Mesenteric fat pad (tissue), 1 donor: ENCODE results near the gene AURKAIP1. TPM values are rescaled to one million over a fixed set of nuclear protein-coding genes. Genes with fewer than 3 reads are reported as not detected.
"Not testable (repeated sequence)": the region's sequence is repeated elsewhere in the genome, so short reads cannot be mapped to it uniquely, and the experiment has no call there.

Source experiments
- DNase-seq: peaks from one replicate; pipeline ENCODE4 v3.0.0-alpha.2; 2020; ENCODE audit warnings: low spot score
- long read RNA-seq: library from polyadenylated mRNA; unstranded; transcript quantifications from one replicate; pipeline ENCODE4 v2.0.0, GENCODE V29; 2020
- total RNA-seq: library from RNA; stranded (reverse); fragmentation: NEBNext Ultra II Directional; extraction: Animal tissue kit (Norgen Biotek cat#: 25700); gene quantifications from one replicate; pipeline ENCODE4 v1.2.1, GENCODE V29; 2021
- donor health status: DM: yes; HTN: yes; CAD: no.

Gene AURKAIP1
- 120 TPM for total RNA-seq
- long read RNA-seq, transcript AURKAIP1-202 (4 exons, 1,047 nt) = major isoform, 33 of 46 reads
- long read RNA-seq, partial matches to known transcripts = 6 of 46 reads
- long read RNA-seq, other reads (novel, unspliced or antisense) = 2 of 46 reads

DNA sequence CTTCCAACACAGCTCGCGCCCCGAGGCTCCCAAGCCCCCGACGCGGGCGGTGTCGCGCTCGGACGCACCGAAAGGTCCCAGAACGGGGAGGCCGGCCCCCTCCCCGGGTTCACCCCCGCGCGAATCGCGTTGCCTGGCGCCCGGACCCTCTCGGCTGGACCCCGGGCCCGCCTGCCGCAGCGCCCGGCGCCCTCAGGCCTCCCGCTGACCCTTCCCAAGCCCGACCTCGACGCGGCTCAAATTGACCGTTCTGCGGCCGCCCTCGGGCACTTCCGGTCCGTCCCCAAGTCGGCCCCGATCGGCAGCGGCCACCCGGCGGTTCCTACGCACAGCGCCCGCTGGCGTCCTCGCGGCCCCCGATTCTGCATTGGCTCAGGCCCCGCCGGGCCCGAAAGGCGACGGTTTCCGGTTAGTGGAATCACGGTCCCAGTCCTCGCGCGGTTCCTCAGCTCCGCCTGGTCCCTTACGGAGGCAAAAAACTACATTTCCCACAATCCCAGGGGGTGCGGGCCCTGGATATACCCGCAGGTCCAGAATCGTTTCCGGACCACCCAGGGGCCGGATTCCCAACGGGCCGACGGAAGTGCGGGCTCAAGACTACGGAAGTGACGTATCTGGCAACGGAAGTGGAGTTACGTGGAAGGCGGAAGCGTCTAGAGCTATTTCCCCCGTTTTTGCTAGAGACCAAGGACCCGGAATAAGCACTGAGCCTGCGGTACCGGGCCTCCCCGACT is at the start of gene AURKAIP1:
Gene AURKAIP1, minus strand, starts transcription at position 279 of the 734 bp plus-strand sequence. CDS start 451 bp downstream, outside the sequence.
- DNase-seq = peak; percentile 98

GRCh38 chr1:1424707-1425106 is 49.7 kb upstream of the AURKAIP1 start:
- DNase-seq = no peak

- no peak for DNase-seq
Measured at GRCh38 chr1:1423245-1423597, 48.2 kb upstream of the AURKAIP1 start.

DNA sequence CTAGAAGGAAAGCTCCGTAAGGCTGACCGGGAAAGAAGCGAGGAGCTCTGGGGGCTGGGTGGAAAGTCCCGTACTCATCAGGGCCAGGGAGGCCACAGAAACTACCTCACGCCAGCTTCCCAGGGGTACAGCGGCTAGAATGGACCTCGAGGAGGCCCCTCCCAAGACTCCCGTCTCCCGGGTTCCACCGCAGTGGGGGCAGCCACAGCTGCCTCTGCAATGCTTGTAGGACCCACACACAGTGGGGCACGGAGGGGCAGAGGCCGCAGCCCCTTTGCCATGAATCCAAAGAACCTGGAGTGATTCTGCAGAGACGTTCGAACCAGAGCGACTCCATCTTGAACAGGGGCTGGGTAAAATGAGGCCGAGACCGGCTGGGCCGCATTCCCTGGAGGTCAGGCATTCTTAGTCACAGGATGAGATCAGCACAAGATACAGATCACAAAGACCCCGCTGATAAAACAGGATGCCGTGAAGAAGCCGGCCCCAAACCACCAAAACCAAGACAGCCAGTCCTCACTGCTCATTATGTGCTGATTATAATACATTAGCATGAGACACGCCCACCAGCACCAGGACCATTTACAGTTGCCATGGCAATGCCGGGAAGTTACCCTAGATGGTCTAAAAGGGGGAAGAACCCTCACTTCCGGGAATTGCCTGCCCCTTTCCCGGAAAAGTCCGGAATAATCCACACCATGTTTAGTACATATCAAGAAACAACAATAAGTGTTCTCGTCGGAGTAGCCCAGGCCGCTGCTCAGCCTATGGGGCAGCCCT is 47.6 kb upstream of the AURKAIP1 start:
- DNase-seq = no peak

- no peak for DNase-seq
Measured at GRCh38 chr1:1421907-1422464, 47.0 kb upstream of the AURKAIP1 start.

DNA sequence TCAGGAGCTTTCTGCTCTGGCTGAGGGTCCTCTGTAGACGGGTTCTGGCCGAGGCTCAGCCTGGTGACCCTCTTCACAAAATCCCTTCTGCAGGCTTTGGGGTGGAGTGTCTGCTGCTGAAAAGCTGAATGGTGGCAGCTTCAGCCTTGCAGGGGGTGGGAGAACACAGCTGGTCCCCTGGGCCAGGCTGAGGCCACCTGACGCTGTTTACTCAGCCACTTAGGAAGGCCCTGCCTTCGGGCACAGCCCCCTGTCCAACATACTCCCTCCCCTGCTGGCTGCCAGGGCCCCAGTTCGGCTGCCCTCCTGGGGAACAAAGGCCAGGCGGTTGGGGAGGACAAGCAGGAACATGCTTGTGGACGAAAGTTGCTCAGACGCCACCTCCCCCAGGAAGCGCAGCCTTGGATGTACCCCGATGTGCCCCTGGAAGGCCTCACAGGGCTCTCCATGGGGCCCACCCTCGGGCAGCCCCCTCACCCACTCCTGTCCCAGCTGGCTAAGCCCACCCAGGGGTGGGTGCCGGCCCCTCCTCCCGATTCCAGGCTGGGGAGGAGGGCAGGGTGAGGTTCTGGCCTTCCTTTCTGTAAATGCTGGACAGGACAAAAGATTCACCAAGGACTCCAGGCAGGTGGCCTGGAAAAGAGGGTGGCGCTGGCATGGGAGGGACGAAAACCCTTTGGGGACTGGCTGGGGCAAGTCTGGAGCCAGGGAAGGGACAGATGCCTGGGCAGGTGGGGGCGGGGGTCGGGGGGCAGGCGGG is 46.3 kb upstream of the AURKAIP1 start, which contains the start of gene ANKRD65:
Gene ANKRD65, minus strand, starts transcription at position 130 of the 760 bp plus-strand sequence. CDS start 271 bp downstream, outside the sequence.
- DNase-seq = no peak

GRCh38 chr1:1420654-1421141 is 45.7 kb upstream of the AURKAIP1 start:
- DNase-seq = no peak

DNA sequence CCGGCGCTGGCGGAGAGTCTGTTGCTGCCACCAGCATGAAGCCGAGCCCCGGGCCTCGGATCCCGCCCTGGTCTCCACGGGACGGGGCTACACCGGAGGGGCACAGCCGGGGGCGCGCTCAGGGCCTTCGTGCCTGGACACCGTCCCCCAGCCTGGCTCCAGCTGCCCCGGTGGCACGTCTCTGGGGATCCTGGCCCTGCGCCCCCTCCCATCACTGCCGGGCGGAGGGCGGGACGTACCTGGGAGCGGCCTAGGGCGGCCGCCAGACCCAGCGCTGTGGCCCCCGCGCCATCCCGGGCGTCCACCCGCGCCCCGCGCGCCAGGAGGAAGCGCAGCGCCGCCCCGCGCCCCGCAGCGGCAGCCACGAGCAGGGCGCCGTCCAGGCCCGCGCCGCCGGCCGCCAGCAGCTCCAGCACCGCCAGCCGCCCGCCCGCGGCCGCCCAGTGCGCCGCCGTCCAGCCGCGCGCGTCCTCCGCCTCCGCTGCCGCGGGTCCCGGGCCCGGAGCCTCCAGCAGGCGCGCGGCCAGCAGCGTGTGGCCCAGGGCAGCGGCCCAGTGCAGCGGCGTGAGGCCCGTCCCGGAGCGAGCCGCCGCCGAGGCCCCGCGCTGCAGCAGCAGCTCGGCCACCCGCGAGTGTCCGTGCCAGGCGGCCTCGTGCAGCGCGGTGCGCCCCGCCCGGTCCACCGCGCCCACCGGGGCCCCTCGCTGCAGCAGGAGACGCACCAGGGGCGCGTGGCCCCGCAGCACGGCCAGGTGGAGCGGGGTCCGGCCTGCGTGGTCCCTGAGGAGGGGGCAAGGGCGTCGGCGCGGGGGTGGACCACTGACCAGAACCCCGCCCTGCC is 45.0 kb upstream of the AURKAIP1 start:
- no peak for DNase-seq

DNA sequence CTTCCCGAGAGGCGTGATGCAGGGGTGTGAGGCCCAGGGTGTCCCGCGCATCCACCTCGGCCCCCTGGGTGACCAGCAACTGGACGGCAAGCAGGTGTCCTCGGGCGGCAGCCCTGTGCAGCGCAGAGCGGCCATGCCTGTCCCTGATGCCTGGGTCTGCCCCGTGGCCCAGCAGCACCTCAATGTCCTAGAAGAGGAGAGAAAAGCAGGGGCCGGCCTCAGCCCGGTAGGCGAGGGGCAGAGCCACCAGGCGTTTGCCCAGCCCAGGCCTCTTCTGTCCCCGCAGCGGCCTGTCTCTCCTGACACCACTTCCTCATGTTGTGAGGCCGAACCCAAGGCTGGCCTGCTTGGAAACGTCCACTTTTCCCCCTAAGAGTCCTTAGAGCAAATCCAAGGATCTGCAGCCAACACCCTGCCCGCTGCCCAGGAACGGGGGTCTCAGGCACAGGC is 44.4 kb upstream of the AURKAIP1 start:
- DNase-seq = no peak

DNA sequence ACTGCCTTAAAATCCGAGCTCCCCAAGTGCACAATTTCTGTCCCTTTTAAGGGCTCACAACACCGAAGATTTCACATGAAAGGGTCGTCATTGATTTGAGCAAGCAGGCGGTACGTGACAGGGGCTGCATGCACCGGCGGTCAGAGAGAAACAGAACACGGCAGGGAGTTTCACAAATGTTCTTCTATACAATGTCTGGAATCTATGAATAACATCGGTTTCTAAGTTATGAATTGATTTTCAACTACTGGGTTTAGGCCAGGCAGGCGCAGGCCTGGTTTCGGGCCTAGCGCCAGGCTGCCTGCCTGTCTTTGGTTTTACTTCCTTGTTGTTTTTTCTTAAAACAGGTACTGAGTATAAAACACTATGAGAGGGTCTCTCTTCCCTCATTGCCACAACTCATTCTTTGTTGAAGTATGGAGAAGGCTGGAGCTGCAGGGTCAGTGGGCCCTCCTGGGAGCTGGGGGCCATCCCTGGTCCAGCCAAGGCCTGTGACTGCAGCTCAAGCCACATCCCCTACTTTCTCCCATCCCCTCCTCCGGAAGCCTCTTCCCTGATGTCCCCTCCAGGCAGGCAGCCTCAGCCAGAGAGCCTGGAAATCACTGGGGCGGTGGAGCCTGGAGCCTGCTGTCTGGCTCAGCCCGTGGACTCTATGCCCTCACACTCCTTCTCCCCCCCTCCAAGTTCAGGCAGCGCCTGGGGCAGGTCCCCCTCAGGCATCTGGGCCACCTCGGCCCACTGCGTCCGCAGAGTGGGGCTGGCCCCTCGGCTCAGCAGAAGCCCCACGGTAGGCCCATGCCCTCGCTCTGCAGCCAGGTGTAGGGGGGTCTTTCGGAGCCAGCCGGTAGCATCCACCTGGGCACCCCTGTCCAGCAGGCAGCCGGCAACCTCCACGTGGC is 43.7 kb upstream of the AURKAIP1 start:
- no peak for DNase-seq

- DNase-seq = not testable (repeated sequence)
Measured at GRCh38 chr1:1417825-1418463, 42.9 kb upstream of the AURKAIP1 start.

DNA sequence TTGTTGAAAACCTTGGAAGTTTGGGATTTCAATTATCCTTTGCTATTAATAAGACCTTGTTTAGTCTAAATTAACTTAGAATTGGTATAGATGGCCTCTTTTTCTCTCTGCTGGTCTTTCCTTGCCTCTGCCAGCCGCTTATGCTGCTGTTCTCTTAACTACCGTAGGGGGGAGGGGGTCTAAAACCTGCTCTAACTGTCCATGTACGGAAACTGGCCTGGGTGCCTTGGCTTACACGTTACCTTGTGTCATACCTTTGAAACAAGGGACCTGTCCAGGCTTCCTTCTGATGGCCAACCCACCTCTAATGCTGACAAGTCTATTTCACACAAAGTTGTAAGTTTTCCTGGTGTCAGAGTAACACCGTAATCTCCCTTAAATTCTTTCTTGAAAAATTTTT is 42.4 kb upstream of the AURKAIP1 start:
- not testable (repeated sequence) for DNase-seq

DNA sequence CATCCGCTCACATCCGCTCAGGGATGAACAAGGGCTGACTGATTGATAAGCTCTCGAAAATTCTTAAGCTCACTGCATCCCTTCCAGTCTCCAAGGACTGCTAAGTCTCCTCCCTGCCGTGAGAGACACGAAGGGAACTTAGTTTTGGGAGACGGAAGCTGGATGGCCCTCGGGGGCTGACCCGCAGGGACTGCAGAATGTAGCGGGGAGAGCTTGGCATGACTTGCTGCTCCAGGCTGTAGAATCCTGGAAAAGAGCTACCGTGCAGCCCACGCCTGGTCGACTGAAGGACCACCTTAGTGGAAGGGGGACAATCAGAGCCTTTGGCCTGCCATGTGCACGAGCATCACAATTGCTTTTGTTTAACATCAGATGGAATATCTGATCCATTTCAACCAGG is 40.7 kb upstream of the AURKAIP1 start:
- DNase-seq = no peak

- not testable (repeated sequence) for DNase-seq
Measured at GRCh38 chr1:1412311-1412902, 37.4 kb upstream of the AURKAIP1 start.

DNA sequence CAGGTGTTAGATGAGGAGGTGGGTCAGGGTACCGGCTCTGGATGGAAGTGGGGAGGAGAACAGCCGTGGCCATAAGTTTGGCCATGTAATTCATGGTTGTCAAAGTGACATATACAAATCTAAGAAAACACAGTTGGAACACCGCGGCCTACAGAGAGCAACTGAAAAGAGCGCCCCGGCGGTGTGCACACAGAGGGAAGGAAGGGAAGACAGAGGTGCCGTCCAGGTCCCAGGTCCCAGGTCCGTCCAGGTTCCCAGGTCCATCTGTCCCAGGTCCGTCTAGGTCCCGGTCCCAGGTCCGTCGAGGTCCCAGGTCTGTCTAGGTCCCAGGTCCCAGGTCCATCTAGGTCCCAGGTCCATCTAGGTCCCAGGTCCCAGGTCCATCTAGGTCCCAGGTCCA is 36.6 kb upstream of the AURKAIP1 start:
- DNase-seq = no peak

- not testable (repeated sequence) for DNase-seq
Measured at GRCh38 chr1:1410238-1410637, 35.2 kb upstream of the AURKAIP1 start.

- no peak for DNase-seq
Measured at GRCh38 chr1:1407636-1408318, 32.8 kb upstream of the AURKAIP1 start.
